ENCODE results near the gene NCSTN. TPM values are rescaled to one million over a fixed set of nuclear protein-coding genes. Genes with fewer than 3 reads are reported as not detected.

NCSTN gene
- total and polyA plus RNA-seq, 2 of the 13 experiments (the other 11 are each of a cell fraction or from before 2014, with no cell fraction given) = 44.2 to 247 TPM

DNA sequence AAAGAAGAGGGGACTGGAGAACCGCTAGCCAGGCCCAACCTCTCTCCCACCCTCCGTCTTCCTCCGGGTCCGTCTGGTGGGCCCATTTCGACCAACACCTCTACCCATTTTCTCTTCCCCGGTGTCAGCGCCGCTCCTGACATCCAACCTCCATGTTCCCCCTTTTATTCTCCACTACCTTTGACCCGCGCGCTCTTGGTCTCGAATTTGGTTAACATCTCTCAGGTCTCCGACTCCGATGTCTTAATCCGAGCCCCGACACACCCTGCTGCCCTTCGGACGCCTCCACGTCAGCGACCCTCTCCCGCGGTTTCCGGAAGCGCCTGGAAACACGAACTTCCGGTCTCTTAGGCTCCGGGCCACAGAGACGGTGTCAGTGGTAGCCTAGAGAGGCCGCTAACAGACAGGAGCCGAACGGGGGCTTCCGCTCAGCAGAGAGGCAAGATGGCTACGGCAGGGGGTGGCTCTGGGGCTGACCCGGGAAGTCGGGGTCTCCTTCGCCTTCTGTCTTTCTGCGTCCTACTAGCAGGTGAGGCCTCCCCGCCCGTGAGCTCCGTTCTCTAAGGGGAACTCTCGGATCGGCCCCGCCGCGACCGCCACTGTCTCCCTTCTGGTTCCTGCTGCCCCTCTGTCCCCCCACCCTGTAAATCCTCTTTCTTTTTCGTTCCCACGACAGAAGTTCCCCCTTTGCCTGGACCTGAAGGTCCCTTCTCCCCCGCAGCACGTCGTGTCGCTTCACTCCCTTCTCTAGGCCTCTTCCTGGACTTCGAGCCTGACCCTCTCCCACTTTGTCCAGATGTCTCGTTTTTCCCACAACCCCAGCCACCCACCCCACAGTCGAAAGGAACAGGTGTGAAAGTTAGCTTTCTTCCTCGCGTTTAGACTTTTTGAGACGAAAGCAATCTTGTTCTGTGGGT, at the start of gene NCSTN, which contains the start of gene COPA (continued):
- TF ChIP-seq ZNF451 (CRISPR knock-in tag; IDR thresholded peaks at IDR 0.05) = no peak
- no peak for TF ChIP-seq ZNF326 (CRISPR knock-in tag; IDR thresholded peaks at IDR 0.05; ENCODE audit: borderline replicate concordance)
- TF ChIP-seq, protein P1, sequence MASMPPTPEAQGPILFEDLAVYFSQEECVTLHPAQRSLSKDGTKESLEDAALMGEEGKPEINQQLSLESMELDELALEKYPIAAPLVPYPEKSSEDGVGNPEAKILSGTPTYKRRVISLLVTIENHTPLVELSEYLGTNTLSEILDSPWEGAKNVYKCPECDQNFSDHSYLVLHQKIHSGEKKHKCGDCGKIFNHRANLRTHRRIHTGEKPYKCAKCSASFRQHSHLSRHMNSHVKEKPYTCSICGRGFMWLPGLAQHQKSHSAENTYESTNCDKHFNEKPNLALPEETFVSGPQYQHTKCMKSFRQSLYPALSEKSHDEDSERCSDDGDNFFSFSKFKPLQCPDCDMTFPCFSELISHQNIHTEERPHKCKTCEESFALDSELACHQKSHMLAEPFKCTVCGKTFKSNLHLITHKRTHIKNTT (CRISPR knock-in tag; IDR thresholded peaks at IDR 0.05) = no peak
- peak; percentile 92 for TF ChIP-seq KDM5B (CRISPR knock-in tag; IDR thresholded peaks at IDR 0.05; ENCODE audit: borderline replicate concordance)
- TF ChIP-seq IRF2 (CRISPR knock-in tag; IDR thresholded peaks at IDR 0.05) = peak; percentile 87
- TF ChIP-seq ZNF30 (CRISPR knock-in tag; IDR thresholded peaks at IDR 0.05) = 0 out of 2 replicates have a peak, but pooled peaks have one; percentile 69
- TF ChIP-seq RORA (CRISPR knock-in tag; IDR thresholded peaks at IDR 0.05) = no peak
- TF ChIP-seq KDM5A (IDR thresholded peaks at IDR 0.05; ENCODE audit: borderline replicate concordance, low read length) = peak; percentile 95
- no peak for TF ChIP-seq SOX6 (IDR thresholded peaks at IDR 0.05)
- TF ChIP-seq SOX6 (CRISPR knock-in tag; IDR thresholded peaks at IDR 0.05) = peak; percentile 66
- TF ChIP-seq, protein P2, sequence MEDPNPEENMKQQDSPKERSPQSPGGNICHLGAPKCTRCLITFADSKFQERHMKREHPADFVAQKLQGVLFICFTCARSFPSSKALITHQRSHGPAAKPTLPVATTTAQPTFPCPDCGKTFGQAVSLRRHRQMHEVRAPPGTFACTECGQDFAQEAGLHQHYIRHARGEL (CRISPR knock-in tag; IDR thresholded peaks at IDR 0.05) = no peak
- TF ChIP-seq ZNF292 (CRISPR knock-in tag; IDR thresholded peaks at IDR 0.05; ENCODE audit: borderline replicate concordance, low read depth) = no peak
- TF ChIP-seq, protein P3, sequence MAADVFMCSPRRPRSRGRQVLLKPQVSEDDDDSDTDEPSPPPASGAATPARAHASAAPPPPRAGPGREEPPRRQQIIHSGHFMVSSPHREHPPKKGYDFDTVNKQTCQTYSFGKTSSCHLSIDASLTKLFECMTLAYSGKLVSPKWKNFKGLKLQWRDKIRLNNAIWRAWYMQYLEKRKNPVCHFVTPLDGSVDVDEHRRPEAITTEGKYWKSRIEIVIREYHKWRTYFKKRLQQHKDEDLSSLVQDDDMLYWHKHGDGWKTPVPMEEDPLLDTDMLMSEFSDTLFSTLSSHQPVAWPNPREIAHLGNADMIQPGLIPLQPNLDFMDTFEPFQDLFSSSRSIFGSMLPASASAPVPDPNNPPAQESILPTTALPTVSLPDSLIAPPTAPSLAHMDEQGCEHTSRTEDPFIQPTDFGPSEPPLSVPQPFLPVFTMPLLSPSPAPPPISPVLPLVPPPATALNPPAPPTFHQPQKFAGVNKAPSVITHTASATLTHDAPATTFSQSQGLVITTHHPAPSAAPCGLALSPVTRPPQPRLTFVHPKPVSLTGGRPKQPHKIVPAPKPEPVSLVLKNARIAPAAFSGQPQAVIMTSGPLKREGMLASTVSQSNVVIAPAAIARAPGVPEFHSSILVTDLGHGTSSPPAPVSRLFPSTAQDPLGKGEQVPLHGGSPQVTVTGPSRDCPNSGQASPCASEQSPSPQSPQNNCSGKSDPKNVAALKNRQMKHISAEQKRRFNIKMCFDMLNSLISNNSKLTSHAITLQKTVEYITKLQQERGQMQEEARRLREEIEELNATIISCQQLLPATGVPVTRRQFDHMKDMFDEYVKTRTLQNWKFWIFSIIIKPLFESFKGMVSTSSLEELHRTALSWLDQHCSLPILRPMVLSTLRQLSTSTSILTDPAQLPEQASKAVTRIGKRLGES (CRISPR knock-in tag; IDR thresholded peaks at IDR 0.05; ENCODE audit: borderline replicate concordance) = no peak
- TF ChIP-seq, protein P4, sequence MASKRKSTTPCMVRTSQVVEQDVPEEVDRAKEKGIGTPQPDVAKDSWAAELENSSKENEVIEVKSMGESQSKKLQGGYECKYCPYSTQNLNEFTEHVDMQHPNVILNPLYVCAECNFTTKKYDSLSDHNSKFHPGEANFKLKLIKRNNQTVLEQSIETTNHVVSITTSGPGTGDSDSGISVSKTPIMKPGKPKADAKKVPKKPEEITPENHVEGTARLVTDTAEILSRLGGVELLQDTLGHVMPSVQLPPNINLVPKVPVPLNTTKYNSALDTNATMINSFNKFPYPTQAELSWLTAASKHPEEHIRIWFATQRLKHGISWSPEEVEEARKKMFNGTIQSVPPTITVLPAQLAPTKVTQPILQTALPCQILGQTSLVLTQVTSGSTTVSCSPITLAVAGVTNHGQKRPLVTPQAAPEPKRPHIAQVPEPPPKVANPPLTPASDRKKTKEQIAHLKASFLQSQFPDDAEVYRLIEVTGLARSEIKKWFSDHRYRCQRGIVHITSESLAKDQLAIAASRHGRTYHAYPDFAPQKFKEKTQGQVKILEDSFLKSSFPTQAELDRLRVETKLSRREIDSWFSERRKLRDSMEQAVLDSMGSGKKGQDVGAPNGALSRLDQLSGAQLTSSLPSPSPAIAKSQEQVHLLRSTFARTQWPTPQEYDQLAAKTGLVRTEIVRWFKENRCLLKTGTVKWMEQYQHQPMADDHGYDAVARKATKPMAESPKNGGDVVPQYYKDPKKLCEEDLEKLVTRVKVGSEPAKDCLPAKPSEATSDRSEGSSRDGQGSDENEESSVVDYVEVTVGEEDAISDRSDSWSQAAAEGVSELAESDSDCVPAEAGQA (IDR thresholded peaks at IDR 0.05; ENCODE audit: low read depth) = peak; percentile 86
- TF ChIP-seq, protein P4 (CRISPR knock-in tag; IDR thresholded peaks at IDR 0.05; ENCODE audit: borderline replicate concordance) = no peak
- no peak; the same call in 1 of the 2 replicates for TF ChIP-seq ZNF709 (CRISPR knock-in tag; IDR thresholded peaks at IDR 0.05)
- no peak for TF ChIP-seq ZNF674 (CRISPR knock-in tag; IDR thresholded peaks at IDR 0.05; ENCODE audit: low read depth)
- no peak for TF ChIP-seq FOXO1 (CRISPR knock-in tag; IDR thresholded peaks at IDR 0.05)
- 0 out of 2 replicates have a peak, but pooled peaks have one; percentile 63 for TF ChIP-seq ZNF678 (CRISPR knock-in tag; IDR thresholded peaks at IDR 0.05)
- peak; percentile 81 for TF ChIP-seq KLF6 (CRISPR knock-in tag; IDR thresholded peaks at IDR 0.05)

Data from HepG2 (cell line).